ENCODE data around the gene SF3B6. TPM values are rescaled to one million over a fixed set of nuclear protein-coding genes. Genes with fewer than 3 reads are reported as not detected.
A peak's percentile ranks its signal among the peaks of the same experiment; 100 is the strongest.

Gene SF3B6
- polyA plus RNA-seq, 2 of the 4 experiments (the other 2 are of a cell fraction), result 244 to 315 TPM

DNA sequence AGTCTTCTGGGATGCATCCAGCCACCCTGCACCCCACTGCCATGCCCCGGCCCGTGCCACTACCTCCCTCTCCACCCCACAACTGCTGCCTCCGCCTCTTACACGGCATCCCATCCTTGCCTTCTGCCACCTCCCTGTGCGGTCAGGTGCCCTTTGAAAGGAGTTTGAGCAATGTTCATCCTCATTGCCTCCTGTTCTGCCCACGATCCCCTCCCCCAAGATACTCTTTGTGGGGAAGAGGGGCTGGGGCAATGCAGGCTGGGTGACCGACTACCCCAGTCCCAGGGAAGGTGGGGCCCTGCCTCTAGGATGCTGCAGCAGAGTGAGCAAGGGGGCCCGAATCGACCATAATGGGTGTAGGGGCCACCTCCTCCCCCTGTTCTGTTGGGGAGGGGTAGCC, 57.9 kb downstream of the SF3B6 start (continued):
- TF ChIP-seq, protein P1, sequence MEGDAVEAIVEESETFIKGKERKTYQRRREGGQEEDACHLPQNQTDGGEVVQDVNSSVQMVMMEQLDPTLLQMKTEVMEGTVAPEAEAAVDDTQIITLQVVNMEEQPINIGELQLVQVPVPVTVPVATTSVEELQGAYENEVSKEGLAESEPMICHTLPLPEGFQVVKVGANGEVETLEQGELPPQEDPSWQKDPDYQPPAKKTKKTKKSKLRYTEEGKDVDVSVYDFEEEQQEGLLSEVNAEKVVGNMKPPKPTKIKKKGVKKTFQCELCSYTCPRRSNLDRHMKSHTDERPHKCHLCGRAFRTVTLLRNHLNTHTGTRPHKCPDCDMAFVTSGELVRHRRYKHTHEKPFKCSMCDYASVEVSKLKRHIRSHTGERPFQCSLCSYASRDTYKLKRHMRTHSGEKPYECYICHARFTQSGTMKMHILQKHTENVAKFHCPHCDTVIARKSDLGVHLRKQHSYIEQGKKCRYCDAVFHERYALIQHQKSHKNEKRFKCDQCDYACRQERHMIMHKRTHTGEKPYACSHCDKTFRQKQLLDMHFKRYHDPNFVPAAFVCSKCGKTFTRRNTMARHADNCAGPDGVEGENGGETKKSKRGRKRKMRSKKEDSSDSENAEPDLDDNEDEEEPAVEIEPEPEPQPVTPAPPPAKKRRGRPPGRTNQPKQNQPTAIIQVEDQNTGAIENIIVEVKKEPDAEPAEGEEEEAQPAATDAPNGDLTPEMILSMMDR (IDR thresholded peaks at IDR 0.05), result no peak

DNA sequence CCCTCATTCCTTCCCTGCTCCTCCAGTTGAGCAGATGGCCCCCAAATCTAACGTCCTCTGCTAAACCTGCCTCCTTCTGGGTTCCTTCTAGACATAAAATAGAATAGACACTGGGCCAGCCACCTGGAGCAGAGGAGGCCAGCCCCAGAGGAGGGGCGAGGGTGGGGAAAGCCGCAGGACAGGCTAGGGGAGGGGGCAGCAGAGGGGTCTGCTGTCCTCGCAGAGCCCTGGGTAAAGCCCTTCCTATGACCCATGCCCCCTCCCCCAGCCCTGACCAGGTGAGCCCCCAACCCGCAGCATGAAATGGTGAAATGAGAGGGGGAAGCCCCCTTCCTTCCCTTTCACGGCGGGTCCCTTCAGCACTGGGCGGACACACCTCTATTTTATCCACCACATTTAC, 58.4 kb downstream of the SF3B6 start:
- ATAC-seq, result no peak
- CTCF ChIA-PET, result no interaction called here

More for the DNA sequence above, 58.4 kb downstream of the SF3B6 start:
- H3K4me3 ChIP-seq, result no peak overlapping the region
- 91% methylated on average over 8 of the region's 8 CpGs for WGBS (ENCODE audit: missing lambda C conversion rate)
- H3K9me3 ChIP-seq, result no peaks in the 10 kb centered on the region
- H3K4me2 ChIP-seq, result no peak overlapping the region
- peaks cover 57% of the 10 kb centered on the region for H3K4me1 ChIP-seq
- DNase-seq (ENCODE audit: low read depth in 1 of 2, low spot score in 1 of 2), result no peak
- H3K27ac ChIP-seq, result peak overlapping the region; percentile 86 to 94; a peak in 5 of 6 replicates
- TF ChIP-seq ZNF302 (CRISPR knock-in tag; IDR thresholded peaks at IDR 0.05), result no peak
- TF ChIP-seq TP53 (CRISPR knock-in tag; IDR thresholded peaks at IDR 0.05), result no peak
- POLR2A ChIA-PET, result no interaction called here
- FAIRE-seq, result no peak

Small RNAs within 50 kb of the gene (small RNA-seq; reads per million reads assigned to genes)
- gene RNU6-370P, result 0 reads per million in 6 experiments

Other genes starting within 250 kb of the SF3B6 start
- 8.7 and 13.1 TPM in 2 replicates for gene ATAD2B, start 149.2 kb downstream of the SF3B6 start, polyA plus RNA-seq (2011; rRNA removed)
- gene ATAD2B, start 149.2 kb downstream of the SF3B6 start, polyA plus RNA-seq (2017; fragmentation: RNase III; extraction: RNeasy Plus Mini Kit Qiagen cat#74134 plus additional on column Dnase treatment), result 5.4 TPM in 3 replicates
- gene UBXN2A, start 135.9 kb downstream of the SF3B6 start, polyA plus RNA-seq (2011; rRNA removed), result 18.3 and 25.4 TPM in 2 replicates
- gene UBXN2A, start 135.9 kb downstream of the SF3B6 start, polyA plus RNA-seq (2017; fragmentation: RNase III; extraction: RNeasy Plus Mini Kit Qiagen cat#74134 plus additional on column Dnase treatment), result 13.7 to 15.6 TPM (median 15.5 TPM) in 3 replicates
- 0.09 and 0.15 TPM in 2 replicates for gene MFSD2B, start 66.2 kb downstream of the SF3B6 start, polyA plus RNA-seq (2011; rRNA removed)
- gene MFSD2B, start 66.2 kb downstream of the SF3B6 start, polyA plus RNA-seq (2017; fragmentation: RNase III; extraction: RNeasy Plus Mini Kit Qiagen cat#74134 plus additional on column Dnase treatment), result 0.17 to 0.36 TPM (median 0.25 TPM) in 3 replicates
- 20.8 and 30.1 TPM in 2 replicates for gene WDCP, start 28.9 kb downstream of the SF3B6 start, polyA plus RNA-seq (2011; rRNA removed)
- 12.1 to 12.9 TPM (median 12.7 TPM) in 3 replicates for gene WDCP, start 28.9 kb downstream of the SF3B6 start, polyA plus RNA-seq (2017; fragmentation: RNase III; extraction: RNeasy Plus Mini Kit Qiagen cat#74134 plus additional on column Dnase treatment)
- 16.1 and 23.4 TPM in 2 replicates for gene FKBP1B, start 26.6 kb downstream of the SF3B6 start, polyA plus RNA-seq (2011; rRNA removed)
- gene FKBP1B, start 26.6 kb downstream of the SF3B6 start, polyA plus RNA-seq (2017; fragmentation: RNase III; extraction: RNeasy Plus Mini Kit Qiagen cat#74134 plus additional on column Dnase treatment), result 8.5 to 9.1 TPM (median 8.9 TPM) in 3 replicates
- gene TP53I3, start 8.5 kb upstream of the SF3B6 start, polyA plus RNA-seq (2011; rRNA removed), result 93.7 and 99.1 TPM in 2 replicates
- 173 to 183 TPM (median 173 TPM) in 3 replicates for gene TP53I3, start 8.5 kb upstream of the SF3B6 start, polyA plus RNA-seq (2017; fragmentation: RNase III; extraction: RNeasy Plus Mini Kit Qiagen cat#74134 plus additional on column Dnase treatment)
- 2.0 and 2.3 TPM in 2 replicates for gene PFN4, start 47.0 kb upstream of the SF3B6 start, polyA plus RNA-seq (2011; rRNA removed)
- gene PFN4, start 47.0 kb upstream of the SF3B6 start, polyA plus RNA-seq (2017; fragmentation: RNase III; extraction: RNeasy Plus Mini Kit Qiagen cat#74134 plus additional on column Dnase treatment), result 1.2 to 1.6 TPM (median 1.6 TPM) in 3 replicates
- gene FAM228B, start 47.1 kb upstream of the SF3B6 start, polyA plus RNA-seq (2011; rRNA removed), result 7.6 and 8.2 TPM in 2 replicates
- gene FAM228B, start 47.1 kb upstream of the SF3B6 start, polyA plus RNA-seq (2017; fragmentation: RNase III; extraction: RNeasy Plus Mini Kit Qiagen cat#74134 plus additional on column Dnase treatment), result 3.0 to 4.9 TPM (median 3.8 TPM) in 3 replicates
- 0.13 TPM in 1 of 2 replicates, not detected in the other for gene FAM228A, start 98.7 kb upstream of the SF3B6 start, polyA plus RNA-seq (2011; rRNA removed)
- gene FAM228A, start 98.7 kb upstream of the SF3B6 start, polyA plus RNA-seq (2017; fragmentation: RNase III; extraction: RNeasy Plus Mini Kit Qiagen cat#74134 plus additional on column Dnase treatment), result not detected in 3 replicates